DMS79 (cell line): ENCODE data around the gene GTF2H4.
"Not testable (repeated sequence)": the region's sequence is repeated elsewhere in the genome, so short reads cannot be mapped to it uniquely, and the experiment has no call there.

Experiments used
- DNase-seq: peaks from one replicate; lab custom pipeline; 2025; lab: John Stamatoyannopoulos, UW

GTF2H4 gene

GRCh38 chr6:30907758-30908591, at the start of gene GTF2H4:
Gene GTF2H4 (plus strand): TSS chr6:30908207.
- peak; percentile 97 for DNase-seq

DNA sequence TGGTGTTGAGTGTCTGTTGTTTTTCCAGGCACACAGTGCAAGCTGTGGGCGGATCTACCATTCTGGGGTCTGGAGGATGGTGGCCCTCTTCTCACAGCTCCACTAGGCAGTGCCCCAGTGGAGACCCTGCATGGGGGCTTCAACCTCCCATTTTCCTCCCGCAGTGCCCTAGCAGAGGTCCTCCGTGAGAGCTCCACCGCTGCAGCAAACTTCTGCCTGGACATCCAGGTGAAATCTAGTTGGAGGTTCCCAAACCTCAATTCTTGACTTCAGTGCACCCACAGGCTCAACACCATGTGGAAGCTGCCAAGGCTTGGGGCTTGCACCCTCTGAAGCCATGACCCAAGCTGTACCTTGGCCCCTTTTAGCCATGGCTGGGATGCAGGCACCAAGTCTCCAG, 48.3 kb upstream of the GTF2H4 start:
- not testable (repeated sequence) for DNase-seq

DNA sequence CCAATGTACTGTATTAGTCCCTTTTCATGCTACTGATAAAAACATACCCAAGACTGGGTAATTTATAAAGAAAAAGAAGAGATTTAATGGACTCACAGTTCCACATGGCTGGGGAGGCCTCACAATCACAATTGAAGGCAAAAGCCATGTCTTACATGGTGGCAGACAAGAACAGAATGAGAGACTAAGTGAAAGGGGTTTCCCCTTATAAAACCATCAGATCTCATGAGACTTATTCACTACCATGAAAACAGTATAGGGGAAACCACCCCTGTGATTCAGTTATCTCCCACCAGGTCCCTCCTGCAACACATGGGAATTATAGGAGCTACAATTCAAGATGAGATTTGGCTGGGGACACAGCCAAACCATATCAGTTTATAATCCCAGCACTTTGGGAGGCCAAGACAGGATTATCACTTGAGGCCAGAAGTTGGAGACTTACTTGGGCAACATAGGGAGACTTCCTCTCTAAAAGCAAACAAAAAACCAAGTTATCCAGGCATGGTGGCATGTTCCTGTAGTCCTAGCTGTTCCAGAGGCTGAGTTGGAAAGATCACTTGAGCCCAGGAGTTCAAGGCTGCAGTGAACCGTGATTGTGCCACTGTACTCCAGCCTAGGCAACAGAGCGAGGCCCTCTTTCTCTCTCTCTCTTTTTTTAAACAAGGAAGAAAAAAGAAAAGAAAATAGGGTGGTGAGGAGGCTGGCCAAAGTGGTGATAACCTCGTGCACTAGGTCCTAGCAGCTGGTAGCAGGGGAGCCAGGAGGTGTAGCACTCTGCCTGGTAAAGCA, 46.6 kb upstream of the GTF2H4 start:
- DNase-seq: no peak

DNA sequence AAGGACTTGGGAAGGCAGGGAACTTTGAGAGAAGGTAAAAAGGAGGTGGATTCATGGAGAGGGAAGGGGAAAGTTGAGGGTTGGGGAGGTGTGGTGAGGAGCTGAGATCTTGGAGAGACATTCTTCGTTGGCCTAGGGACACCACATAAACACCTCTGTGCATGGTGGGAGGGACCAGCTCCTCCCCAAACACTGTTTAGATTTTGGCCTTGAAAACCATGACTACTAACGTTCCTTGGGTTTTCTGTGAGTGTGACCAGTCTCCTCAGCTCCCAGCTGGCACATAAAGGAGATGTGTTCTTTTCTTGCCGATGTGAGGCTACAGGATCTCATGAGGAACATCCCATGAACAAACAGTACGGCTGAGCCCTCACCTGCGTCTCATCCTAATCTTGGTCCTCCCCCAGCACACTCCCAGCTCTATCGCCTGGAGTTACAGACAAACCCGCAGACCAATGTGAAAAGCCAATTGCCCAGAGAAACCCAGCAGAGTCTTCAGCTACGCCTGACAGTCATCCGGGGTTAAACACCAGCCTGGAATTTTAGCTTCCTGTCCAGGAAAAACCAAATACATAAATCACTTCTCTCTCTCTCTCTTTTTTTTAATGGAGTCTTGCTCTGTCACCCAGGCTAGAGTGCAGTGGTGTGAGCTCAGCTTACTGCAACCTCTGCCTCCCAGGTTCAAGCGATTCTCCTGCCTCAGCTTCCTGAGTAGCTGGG, 45.7 kb upstream of the GTF2H4 start:
- DNase-seq: no peak

DNA sequence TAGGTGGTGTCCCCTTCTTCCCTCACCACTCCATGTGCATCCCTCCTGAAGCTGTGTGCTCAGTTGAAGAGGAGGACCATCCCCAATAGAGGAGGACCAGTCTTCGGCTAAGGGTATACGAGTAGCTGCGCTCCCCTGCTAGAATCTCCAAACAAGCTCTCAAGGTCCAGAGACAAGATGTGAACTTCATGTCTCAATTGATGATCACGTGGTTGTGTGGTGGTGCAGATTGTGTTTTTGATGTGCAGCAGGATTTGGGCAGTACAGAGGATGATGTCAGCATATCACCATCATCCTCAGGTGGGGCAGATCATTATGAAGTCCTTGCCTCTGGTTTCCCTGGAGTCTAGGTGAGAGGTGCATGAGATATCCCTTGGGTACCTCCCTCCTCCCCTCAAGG, 43.7 kb upstream of the GTF2H4 start:
- no peak for DNase-seq

DNA sequence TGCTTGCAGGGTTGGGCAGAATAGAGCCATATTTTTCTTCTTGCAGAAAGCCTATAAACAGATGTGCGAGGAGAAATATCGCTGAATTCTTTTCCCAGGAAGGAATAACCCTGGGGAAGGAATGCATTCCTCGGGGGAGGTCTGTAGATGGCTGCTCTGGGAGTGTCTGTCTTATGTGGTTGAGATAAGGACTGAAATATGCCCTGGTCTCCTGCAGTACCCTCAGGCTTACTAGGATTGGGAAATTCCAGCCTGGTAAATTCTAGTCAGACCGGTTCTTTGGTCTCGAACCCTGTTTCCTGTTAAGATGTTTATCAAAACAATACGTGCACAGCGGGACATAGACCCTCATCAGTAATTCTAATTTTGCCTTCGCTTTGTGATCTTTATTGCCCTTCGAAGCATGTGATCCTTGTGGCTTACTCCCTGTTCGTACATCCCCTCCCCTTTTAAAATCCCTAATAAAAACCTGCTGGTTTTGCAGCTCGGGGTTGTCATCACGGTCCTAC, 38.7 kb upstream of the GTF2H4 start:
- DNase-seq: not testable (repeated sequence)

- DNase-seq: no peak
These were observed 37.5 kb upstream of the GTF2H4 start for GRCh38 chr6:30870546-30870945.

DNA sequence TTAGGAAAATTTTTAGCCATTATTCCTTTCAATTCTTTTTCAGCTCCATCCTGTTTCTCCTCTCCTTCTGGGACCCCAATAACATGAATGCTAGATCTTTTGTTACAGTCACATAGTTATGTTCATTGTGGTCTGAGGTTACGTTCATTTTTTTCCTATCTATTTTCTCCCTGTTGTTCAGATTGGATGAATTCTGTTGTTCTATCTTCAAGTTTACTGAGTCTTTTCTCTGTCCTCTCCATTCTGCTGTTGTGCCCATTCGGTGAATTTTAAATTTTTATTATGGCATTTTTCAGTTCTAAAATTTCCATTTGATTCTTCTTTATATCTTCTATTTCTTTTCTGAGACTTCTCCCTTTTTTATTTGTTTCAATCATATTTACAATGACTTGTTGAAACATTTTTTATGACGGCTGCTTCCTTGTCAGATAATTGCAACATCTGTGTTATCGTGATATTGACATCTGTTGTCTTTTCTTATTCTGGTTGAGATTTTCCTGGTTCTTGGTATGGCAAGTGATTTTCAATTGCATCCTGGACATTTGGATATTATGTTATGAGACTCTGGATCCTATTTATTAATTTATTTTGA, 36.3 kb upstream of the GTF2H4 start:
- DNase-seq: no peak

GRCh38 chr6:30873137-30873640, 34.8 kb upstream of the GTF2H4 start:
- DNase-seq: no peak

DNA sequence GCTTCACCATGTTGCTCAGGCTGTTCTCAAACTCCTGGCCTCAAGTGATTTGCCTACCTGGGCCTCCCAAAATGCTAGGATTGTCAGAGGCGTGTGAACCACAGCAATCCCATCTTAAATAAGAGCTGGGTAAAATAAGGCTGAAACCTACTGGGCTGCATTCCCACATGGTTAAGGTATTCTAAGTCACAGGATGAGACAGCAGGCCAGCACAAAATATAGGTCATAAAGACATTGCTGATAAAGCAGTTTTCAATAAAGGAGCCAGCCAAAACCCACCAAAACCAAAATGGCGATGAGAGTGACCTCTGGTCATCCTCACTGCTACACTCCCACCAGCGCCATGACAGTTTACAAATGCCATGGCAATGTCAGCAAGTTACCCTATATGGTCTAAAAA, 34.2 kb upstream of the GTF2H4 start:
- not testable (repeated sequence) for DNase-seq

GRCh38 chr6:30875244-30876038, 32.6 kb upstream of the GTF2H4 start:
- no peak for DNase-seq

- DNase-seq: no peak
These were observed 31.8 kb upstream of the GTF2H4 start for GRCh38 chr6:30876039-30876730.

DNA sequence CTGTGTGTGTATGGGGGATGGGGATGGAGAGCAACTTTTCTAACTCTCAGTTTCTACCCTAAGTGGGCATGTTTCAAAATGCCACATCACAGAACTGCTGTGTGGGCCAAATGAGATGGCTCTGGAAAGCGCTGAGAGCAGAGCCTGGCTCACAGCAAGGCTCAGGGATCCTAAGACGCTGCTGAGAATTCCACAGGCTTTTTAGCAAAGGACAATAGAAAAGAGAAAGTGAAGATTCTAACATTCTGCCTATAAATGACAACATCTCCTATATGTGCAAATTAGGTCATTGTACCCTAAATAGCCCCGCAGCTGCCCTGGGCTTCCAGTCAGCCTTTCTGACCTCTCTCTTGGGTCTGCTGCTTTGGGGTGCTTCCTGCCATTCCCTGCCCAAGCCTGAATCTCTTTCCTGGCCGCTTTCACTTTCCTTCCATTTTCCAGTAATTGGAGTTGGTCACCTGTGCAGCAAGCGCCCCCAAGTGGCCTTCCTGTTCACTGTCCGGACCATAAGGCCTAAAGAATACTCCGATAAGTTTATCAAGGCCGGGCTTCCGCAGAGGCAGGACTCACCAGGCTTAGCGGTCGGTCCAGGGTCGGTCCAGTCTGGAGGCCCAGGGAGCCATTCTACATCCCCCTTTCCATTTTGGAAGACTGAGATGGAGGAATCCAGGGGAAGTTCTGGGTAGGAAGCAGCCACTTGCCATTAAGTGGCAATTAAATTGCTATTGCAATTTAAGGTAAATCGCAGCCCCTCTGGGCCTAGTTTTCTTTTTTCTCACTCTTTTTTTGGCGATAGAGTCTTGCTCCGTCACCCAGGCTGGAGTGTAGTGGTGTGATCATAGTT, 30.4 kb upstream of the GTF2H4 start:
- DNase-seq: peak; percentile 62

GRCh38 chr6:30879684-30880427, 28.2 kb upstream of the GTF2H4 start:
- DNase-seq: no peak

GRCh38 chr6:30880698-30881252, 27.2 kb upstream of the GTF2H4 start:
- DNase-seq: peak; percentile 40

- no peak for DNase-seq
These were observed 26.4 kb upstream of the GTF2H4 start for GRCh38 chr6:30881392-30882203.

DNA sequence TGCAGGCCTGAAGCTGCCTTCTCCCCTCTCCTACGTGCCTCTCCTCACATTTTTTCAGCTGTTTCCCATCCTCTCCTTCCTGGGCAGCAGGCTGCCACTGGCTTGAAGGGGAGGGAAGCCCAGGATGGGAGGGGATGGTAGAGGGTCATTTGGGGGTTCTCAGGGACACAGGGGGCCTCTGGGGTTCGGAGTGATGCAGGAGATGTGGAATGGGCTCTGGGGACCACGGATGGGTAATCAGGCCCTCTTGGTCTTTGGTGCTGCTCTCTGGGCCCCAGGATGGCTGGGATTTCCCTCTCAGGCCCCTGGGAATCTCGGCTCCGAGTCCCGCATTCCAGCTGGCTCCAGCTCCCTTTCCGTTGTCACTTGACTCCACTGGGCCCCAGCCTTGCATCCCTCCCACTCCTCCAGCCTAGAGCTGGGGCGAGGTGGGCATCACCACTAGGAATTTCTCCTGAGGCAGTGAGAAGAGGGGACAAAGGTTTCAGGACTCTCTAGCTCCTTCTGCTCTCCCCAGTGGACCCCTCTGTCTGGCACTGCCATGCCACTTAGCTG, 25.7 kb upstream of the GTF2H4 start:
- no peak for DNase-seq
